Cardiac muscle cell (in vitro differentiated cells and primary cell): ENCODE data around the gene PCYOX1L. TPM values are rescaled to one million over a fixed set of nuclear protein-coding genes. Genes with fewer than 3 reads are reported as not detected.

ENCODE experiments used
- DNase-seq, 2 donors: peaks; one replicate each; pipeline versions ENCODE4 v3.0.0 to v3.0.0-alpha.2; 2010 to 2017; ENCODE audit warnings: low read depth in 1 of 2, low spot score in 1 of 2
- H3K27ac ChIP-seq: fragments of 200-600 bp; sonication (generic); 2 replicates; pipeline ENCODE4 v1.5.1; 2016
- H3K27me3 ChIP-seq: fragments of 200-600 bp; sonication (generic); 2 replicates; pipeline ENCODE4 v1.6.0; 2016; ENCODE audit warnings: control low read depth
- H3K36me3 ChIP-seq: fragments of 200-600 bp; sonication (generic); 2 replicates; pipeline ENCODE4 v1.5.1; 2016; ENCODE audit warnings: control low read depth
- H3K4me1 ChIP-seq: fragments of 200-600 bp; sonication (generic); 2 replicates; pipeline ENCODE4 v1.8.1; 2017; ENCODE audit warnings: low read depth, mild to moderate bottlenecking, mixed run types
- H3K4me3 ChIP-seq: fragments of 200-600 bp; sonication (generic); 2 replicates; pipeline ENCODE4 v1.5.1; 2016; ENCODE audit warnings: mild to moderate bottlenecking
- H3K9me3 ChIP-seq: fragments of 200-600 bp; sonication (generic); 2 replicates; pipeline ENCODE4 v1.5.1; 2017; ENCODE audit warnings: low read depth, mild to moderate bottlenecking, control low read depth
- CTCF ChIP-seq: IDR thresholded peaks from 2 replicates; pipeline ENCODE4 v1.5.1; 2012; ENCODE audit warnings: low read depth, mild to moderate bottlenecking, low read length
- polyA plus RNA-seq: library from polyadenylated mRNA; unstranded; fragments of >200 nt; fragmentation: Nextera tagmentation; extraction: Ambion mirVana; gene quantifications from 2 replicates; pipeline ENCODE4 v1.2.1, GENCODE V29; 2016
- total RNA-seq: library from RNA; depleted of rRNA; stranded (reverse); fragments of >200 nt; gene quantifications from 2 replicates; pipeline ENCODE4 v1.2.3, GENCODE V29; 2016

The PCYOX1L gene
- total and polyA plus RNA-seq, 2 experiments from 2014 or later, result 15.3 to 16.1 TPM

- Histone ChIP-seq H3K4me1 (peaks cover 85% of the 10 kb centered on the region), H3K4me3 (no peak overlapping the region), H3K9me3 (no peaks in the 10 kb centered on the region), H3K36me3 (no peaks in the 10 kb centered on the region), H3K27ac (peak overlapping the region; percentile 100), H3K27me3 (no peaks in the 10 kb centered on the region)
- no peak for TF ChIP-seq CTCF
- DNase-seq, result no peak
Measured at GRCh38 chr5:149417711-149418368, 60.0 kb downstream of the PCYOX1L start.

- no peak overlapping the region for H3K4me3 ChIP-seq
- peak overlapping the region; percentile 100 for H3K27ac ChIP-seq
- DNase-seq, result no peak
- peaks cover 90% of the 10 kb centered on the region for H3K4me1 ChIP-seq
- H3K27me3 ChIP-seq, result no peaks in the 10 kb centered on the region
- H3K36me3 ChIP-seq, result peaks cover 5% of the 10 kb centered on the region
- no peak for TF ChIP-seq CTCF
- no peaks in the 10 kb centered on the region for H3K9me3 ChIP-seq
Measured at GRCh38 chr5:149418910-149419531, 61.2 kb downstream of the PCYOX1L start.

Other genes with a start within 250 kb of the PCYOX1L start
- gene ABLIM3, start 216.6 kb upstream of the PCYOX1L start, total RNA-seq, result 1.9 and 2.1 TPM in 2 replicates
- 1.1 and 2.4 TPM in 2 replicates for gene ABLIM3, start 216.6 kb upstream of the PCYOX1L start, polyA plus RNA-seq
- gene AFAP1L1, start 86.2 kb upstream of the PCYOX1L start, total RNA-seq, result 30.5 and 39.3 TPM in 2 replicates
- gene AFAP1L1, start 86.2 kb upstream of the PCYOX1L start, polyA plus RNA-seq, result 24.0 and 38.7 TPM in 2 replicates
- gene GRPEL2, start 12.5 kb upstream of the PCYOX1L start, total RNA-seq, result 4.9 and 5.1 TPM in 2 replicates
- 4.2 and 6.6 TPM in 2 replicates for gene GRPEL2, start 12.5 kb upstream of the PCYOX1L start, polyA plus RNA-seq
- 6.4 and 9.0 TPM in 2 replicates for gene IL17B, start 21.2 kb downstream of the PCYOX1L start, total RNA-seq
- gene IL17B, start 21.2 kb downstream of the PCYOX1L start, polyA plus RNA-seq, result 3.9 and 5.8 TPM in 2 replicates
- 282 and 286 TPM in 2 replicates for gene CSNK1A1, start 193.4 kb downstream of the PCYOX1L start, total RNA-seq
- 161 and 195 TPM in 2 replicates for gene CSNK1A1, start 193.4 kb downstream of the PCYOX1L start, polyA plus RNA-seq
- 4.2 and 7.6 TPM in 2 replicates for gene ARHGEF37, start 223.5 kb downstream of the PCYOX1L start, total RNA-seq
- gene ARHGEF37, start 223.5 kb downstream of the PCYOX1L start, polyA plus RNA-seq, result 4.7 and 6.3 TPM in 2 replicates